ENCODE measurements around the gene JUNB.
A peak's percentile ranks its signal among the peaks of the same experiment; 100 is the strongest.

The JUNB gene

DNA sequence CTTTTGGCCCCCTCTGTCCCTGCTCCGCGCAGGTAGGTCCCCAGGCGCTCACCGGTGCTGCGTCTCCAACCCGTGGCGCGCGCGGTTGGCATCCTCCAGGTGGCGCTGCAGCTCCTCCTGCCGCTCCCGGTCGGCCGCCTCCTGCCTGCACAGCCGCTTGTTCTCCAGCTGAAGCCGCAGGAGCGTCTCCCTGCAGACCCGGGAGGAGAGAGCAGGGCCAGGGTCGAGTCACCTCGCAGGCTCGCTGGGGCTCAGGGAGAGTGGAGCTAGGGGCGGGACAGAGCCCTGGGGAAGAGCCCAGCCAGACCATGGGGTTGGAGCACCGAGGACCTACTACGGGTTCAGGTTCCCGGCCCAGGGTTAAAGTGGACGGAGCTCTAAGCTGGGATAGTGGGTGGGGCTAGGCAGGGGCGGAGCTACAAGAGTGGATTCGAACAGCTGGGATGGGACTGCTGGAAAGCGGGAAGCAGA, 25.2 kb upstream of the JUNB start (continued):
- TF ChIP-seq KLF9 (tag by site-specific recombination; IDR thresholded peaks at IDR 0.05; ENCODE audit: low read depth) (peak; percentile 73; the same call in 1 of the 2 replicates), ZBTB20 (tag by site-specific recombination; IDR thresholded peaks at IDR 0.05) (peak; percentile 52; the same call in 1 of the 2 replicates), AEBP2 (tag by site-specific recombination; IDR thresholded peaks at IDR 0.05; ENCODE audit: borderline replicate concordance) (no peak), ZBTB17 (tag by site-specific recombination; IDR thresholded peaks at IDR 0.05) (peak; percentile 95), KLF8 (tag by site-specific recombination; IDR thresholded peaks at IDR 0.05) (peak; percentile 45; the same call in 1 of the 2 replicates), ZNF335 (tag by site-specific recombination; conservative IDR thresholded peaks at IDR 0.05) (peak; percentile 87), ZEB2 (tag by site-specific recombination; IDR thresholded peaks at IDR 0.05) (peak; percentile 83), ZNF37A (tag by site-specific recombination; IDR thresholded peaks at IDR 0.05) (no peak), ZNF670 (tag by site-specific recombination; IDR thresholded peaks at IDR 0.05; ENCODE audit: low read depth) (no peak), PRDM10 (tag by site-specific recombination; IDR thresholded peaks at IDR 0.05) (0 out of 2 replicates have a peak, but pooled peaks have one; percentile 23), IKZF3 (tag by site-specific recombination; IDR thresholded peaks at IDR 0.05) (peak; percentile 97), ZNF610 (tag by site-specific recombination; IDR thresholded peaks at IDR 0.05; ENCODE audit: borderline replicate concordance) (peak; percentile 95), KLF10 (tag by site-specific recombination; IDR thresholded peaks at IDR 0.05) (no peak), ZNF548 (tag by site-specific recombination; IDR thresholded peaks at IDR 0.05) (no peak), ZNF600 (tag by site-specific recombination; IDR thresholded peaks at IDR 0.05) (peak; percentile 88), ZNF654 (tag by site-specific recombination; IDR thresholded peaks at IDR 0.05; ENCODE audit: low read depth) (peak; percentile 40; the same call in 1 of the 2 replicates), GLIS1 (tag by site-specific recombination; IDR thresholded peaks at IDR 0.05) (peak; percentile 55), ZNF2 (tag by site-specific recombination; IDR thresholded peaks at IDR 0.05) (peak; percentile 67; the same call in 1 of the 2 replicates), ZNF146 (tag by site-specific recombination; IDR thresholded peaks at IDR 0.05) (no peak), ZNF514 (tag by site-specific recombination; IDR thresholded peaks at IDR 0.05) (no peak), ZXDB (tag by site-specific recombination; IDR thresholded peaks at IDR 0.05) (0 out of 2 replicates have a peak, but pooled peaks have one; percentile 30)
- TF ChIP-seq, protein P1, sequence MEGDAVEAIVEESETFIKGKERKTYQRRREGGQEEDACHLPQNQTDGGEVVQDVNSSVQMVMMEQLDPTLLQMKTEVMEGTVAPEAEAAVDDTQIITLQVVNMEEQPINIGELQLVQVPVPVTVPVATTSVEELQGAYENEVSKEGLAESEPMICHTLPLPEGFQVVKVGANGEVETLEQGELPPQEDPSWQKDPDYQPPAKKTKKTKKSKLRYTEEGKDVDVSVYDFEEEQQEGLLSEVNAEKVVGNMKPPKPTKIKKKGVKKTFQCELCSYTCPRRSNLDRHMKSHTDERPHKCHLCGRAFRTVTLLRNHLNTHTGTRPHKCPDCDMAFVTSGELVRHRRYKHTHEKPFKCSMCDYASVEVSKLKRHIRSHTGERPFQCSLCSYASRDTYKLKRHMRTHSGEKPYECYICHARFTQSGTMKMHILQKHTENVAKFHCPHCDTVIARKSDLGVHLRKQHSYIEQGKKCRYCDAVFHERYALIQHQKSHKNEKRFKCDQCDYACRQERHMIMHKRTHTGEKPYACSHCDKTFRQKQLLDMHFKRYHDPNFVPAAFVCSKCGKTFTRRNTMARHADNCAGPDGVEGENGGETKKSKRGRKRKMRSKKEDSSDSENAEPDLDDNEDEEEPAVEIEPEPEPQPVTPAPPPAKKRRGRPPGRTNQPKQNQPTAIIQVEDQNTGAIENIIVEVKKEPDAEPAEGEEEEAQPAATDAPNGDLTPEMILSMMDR (tag by site-specific recombination; IDR thresholded peaks at IDR 0.05): peak; percentile 94
- TF ChIP-seq, protein P2, sequence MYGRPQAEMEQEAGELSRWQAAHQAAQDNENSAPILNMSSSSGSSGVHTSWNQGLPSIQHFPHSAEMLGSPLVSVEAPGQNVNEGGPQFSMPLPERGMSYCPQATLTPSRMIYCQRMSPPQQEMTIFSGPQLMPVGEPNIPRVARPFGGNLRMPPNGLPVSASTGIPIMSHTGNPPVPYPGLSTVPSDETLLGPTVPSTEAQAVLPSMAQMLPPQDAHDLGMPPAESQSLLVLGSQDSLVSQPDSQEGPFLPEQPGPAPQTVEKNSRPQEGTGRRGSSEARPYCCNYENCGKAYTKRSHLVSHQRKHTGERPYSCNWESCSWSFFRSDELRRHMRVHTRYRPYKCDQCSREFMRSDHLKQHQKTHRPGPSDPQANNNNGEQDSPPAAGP (tag by site-specific recombination; IDR thresholded peaks at IDR 0.05): peak; percentile 59; the same call in 1 of the 2 replicates

Measured in HEK293 (cell line).